Caco-2 (cell line): ENCODE results near the gene DOCK3. TPM values are rescaled to one million over a fixed set of nuclear protein-coding genes. Genes with fewer than 3 reads are reported as not detected.

Source experiments
- BruUV-seq: library from RNA; stranded (reverse); fragments of 400-500 nt; replicated peaks from 2 replicates; lab custom pipeline; 2021; lab: Mats Ljungman, UMichigan
- CTCF ChIA-PET: fragments of 300-600 bp; sonication (Branson Sonifier 250); formaldehyde crosslinking; loops from one replicate; lab custom pipeline; 2022; ENCODE audit warnings: antibody characterized with exemption; lab: Charles Lee
- POLR2A ChIA-PET: fragments of 300-600 bp; sonication (Branson Sonifier 250); formaldehyde crosslinking; loops from one replicate; lab custom pipeline; 2022; ENCODE audit warnings: antibody characterized with exemption; lab: Charles Lee
- DNase-seq, 2 experiments: peaks; one replicate each; pipeline versions ENCODE4 v3.0.0 to v3.0.0-alpha.2; 2020 to 2022
- H3K27me3 ChIP-seq: replicated peaks from 2 replicates; pipeline ENCODE4 v1.6.0; 2011; ENCODE audit warnings: low read length; ENCODE audit not compliant: control insufficient read depth, insufficient read depth
- H3K36me3 ChIP-seq: 2 replicates; pipeline ENCODE4 v1.5.1; 2011; ENCODE audit warnings: low read length; ENCODE audit not compliant: control insufficient read depth, insufficient read depth
- H3K4me1 ChIP-seq: fragments of 250-450 bp; sonication (Bioruptor Pico); 2 replicates; pipeline ENCODE4 v1.5.1; 2020; ENCODE audit warnings: mild to moderate bottlenecking
- H3K4me3 ChIP-seq: 2 replicates; pipeline ENCODE4 v1.5.1; 2011; ENCODE audit warnings: low read depth, mild to moderate bottlenecking, control low read depth, low read length
- H3K9me3 ChIP-seq: fragments of 250-450 bp; sonication (Bioruptor Pico); 2 replicates; pipeline ENCODE4 v1.5.1; 2020; ENCODE audit warnings: mild to moderate bottlenecking, moderate library complexity
- H3K27ac Mint-ChIP-seq: one replicate; pipeline ENCODE4 v1.8.0; 2022; ENCODE audit warnings: mixed read lengths; ENCODE audit not compliant: unreplicated experiment
- H3K27me3 Mint-ChIP-seq: one replicate; pipeline ENCODE4 v1.8.0; 2022; ENCODE audit warnings: mixed read lengths; ENCODE audit not compliant: insufficient read depth, unreplicated experiment
- H3K36me3 Mint-ChIP-seq: one replicate; pipeline ENCODE4 v1.8.0; 2022; ENCODE audit warnings: mild to moderate bottlenecking, mixed read lengths; ENCODE audit not compliant: insufficient read depth, unreplicated experiment
- H3K4me1 Mint-ChIP-seq: one replicate; pipeline ENCODE4 v1.8.0; 2022; ENCODE audit warnings: low read depth, mixed read lengths; ENCODE audit not compliant: unreplicated experiment
- H3K4me3 Mint-ChIP-seq: one replicate; pipeline ENCODE4 v1.8.0; 2022; ENCODE audit warnings: mild to moderate bottlenecking, moderate library complexity, mixed read lengths; ENCODE audit not compliant: unreplicated experiment
- H3K9me3 Mint-ChIP-seq: one replicate; pipeline ENCODE4 v1.8.0; 2022; ENCODE audit warnings: mixed read lengths; ENCODE audit not compliant: unreplicated experiment
- CTCF ChIP-seq, 2 experiments: fragments of 200-600 bp in 1 of 2; IDR thresholded peaks; 1 replicate in 1 of 2; 2 replicates in 1 of 2; pipeline versions ENCODE4 v1.5.1 to v1.8.0; 2011 to 2022; ENCODE audit warnings: antibody characterized with exemption in 1 of 2, control low read depth in 1 of 2, inconsistent platforms in 1 of 2, low read depth in 1 of 2, low read length in 1 of 2, mild to moderate bottlenecking in 1 of 2, moderate library complexity in 1 of 2; ENCODE audit not compliant: insufficient read depth in 1 of 2, severe bottlenecking in 1 of 2, unreplicated experiment in 1 of 2
- intact Hi-C: fragments of 100-400 bp; cut with micrococcal nuclease; formaldehyde crosslinking; loops from one replicate; pipeline ENCODE4 v1.10.0; 2022; ENCODE audit not compliant: unreplicated experiment
- total RNA-seq: library from RNA; stranded (reverse); gene quantifications from 2 replicates; pipeline ENCODE4 v1.2.3, GENCODE V29; 2022

Gene DOCK3
- total RNA-seq, 1 experiment from 2014 or later, result 0.05 TPM

- H3K4me3 ChIP-seq, result no peak overlapping the region
- CTCF ChIA-PET, result no interaction called here
Measured at GRCh38 chr3:51408021-51408420, 733.3 kb downstream of the DOCK3 start.

GRCh38 chr3:51408813-51409212 is 734.1 kb downstream of the DOCK3 start:
- Mint-ChIP-seq H3K27ac (no peak overlapping the region), H3K27me3 (no peaks in the 10 kb centered on the region), H3K36me3 (peaks cover 38% of the 10 kb centered on the region), H3K9me3 (no peaks in the 10 kb centered on the region), H3K4me1 (no peaks in the 10 kb centered on the region), H3K4me3 (no peak overlapping the region)
- ChIA-PET POLR2A (no interaction called here), CTCF (no interaction called here)
- no peak for TF ChIP-seq CTCF (IDR thresholded peaks at IDR 0.05; ENCODE audit: insufficient read depth in 1 of 2, low read depth in 1 of 2, low read length in 1 of 2, severe bottlenecking in 1 of 2, unreplicated experiment in 1 of 2)
- intact Hi-C loops, result no loop called here
- Histone ChIP-seq H3K36me3 (peaks cover 1% of the 10 kb centered on the region), H3K4me3 (no peak overlapping the region), H3K27me3 (no peaks in the 10 kb centered on the region), H3K9me3 (no peaks in the 10 kb centered on the region), H3K4me1 (no peaks in the 10 kb centered on the region)
- DNase-seq, result no peak
- BruUV-seq, result no TSS peak

More at GRCh38 chr3:51408021-51408420, 733.3 kb downstream of the DOCK3 start:
- H3K36me3 Mint-ChIP-seq, result peaks cover 38% of the 10 kb centered on the region
- Histone ChIP-seq H3K27me3 (no peaks in the 10 kb centered on the region), H3K9me3 (no peaks in the 10 kb centered on the region), H3K4me1 (no peaks in the 10 kb centered on the region), H3K36me3 (peaks cover 1% of the 10 kb centered on the region)
- H3K4me3 Mint-ChIP-seq, result no peak overlapping the region
- intact Hi-C loops, result no loop called here
- H3K27ac Mint-ChIP-seq, result no peak overlapping the region
- no peaks in the 10 kb centered on the region for H3K27me3 Mint-ChIP-seq
- H3K9me3 Mint-ChIP-seq, result no peaks in the 10 kb centered on the region
- POLR2A ChIA-PET, result no interaction called here
- DNase-seq, result no peak
- H3K4me1 Mint-ChIP-seq, result no peaks in the 10 kb centered on the region
- TF ChIP-seq CTCF (IDR thresholded peaks at IDR 0.05; ENCODE audit: insufficient read depth in 1 of 2, low read depth in 1 of 2, low read length in 1 of 2, severe bottlenecking in 1 of 2, unreplicated experiment in 1 of 2), result no peak
- BruUV-seq, result no TSS peak

GRCh38 chr3:51422211-51422610 is 747.5 kb downstream of the DOCK3 start:
- no TSS peak for BruUV-seq
- DNase-seq, result no peak
- Mint-ChIP-seq H3K9me3 (no peaks in the 10 kb centered on the region), H3K4me3 (no peak overlapping the region), H3K36me3 (peaks cover 30% of the 10 kb centered on the region), H3K27ac (no peak overlapping the region), H3K27me3 (no peaks in the 10 kb centered on the region), H3K4me1 (no peaks in the 10 kb centered on the region)
- Histone ChIP-seq H3K4me3 (no peak overlapping the region), H3K27me3 (no peaks in the 10 kb centered on the region), H3K36me3 (no peaks in the 10 kb centered on the region; the same call in 1 of the 2 replicates), H3K4me1 (no peaks in the 10 kb centered on the region), H3K9me3 (no peaks in the 10 kb centered on the region)
- no peak for TF ChIP-seq CTCF (IDR thresholded peaks at IDR 0.05; ENCODE audit: insufficient read depth in 1 of 2, low read depth in 1 of 2, low read length in 1 of 2, severe bottlenecking in 1 of 2, unreplicated experiment in 1 of 2)
- ChIA-PET CTCF (no interaction called here), POLR2A (no interaction called here)
- intact Hi-C loops, result no loop called here
